ENCODE data around the gene LAMA2.

GRCh38 chr6:129478379-129478778 is 595.4 kb downstream of the LAMA2 start:
- no peak for TF ChIP-seq CTCF (IDR thresholded peaks at IDR 0.05)
- TF ChIP-seq POLR2AphosphoS5 (IDR thresholded peaks at IDR 0.05; ENCODE audit: low read depth, low read length), result no peak
